Stimulated activated memory B cell treated with anti-CD40 and anti-IgM and Interleukin-4, amounts not matched to agents 10 μg/mL and 1 μg/mL and 100 μg/mL, for 72 hours (primary cell): ENCODE data around the gene TTC31.

ENCODE experiments used
- ATAC-seq: fragments of 150-1000 bp; cut with Tn5 transposase; 2 replicates; pipeline ENCODE4 v1.10.0; 2021
- H3K27ac Mint-ChIP-seq: one replicate; pipeline ENCODE4 v1.8.0; 2022; ENCODE audit warnings: mild to moderate bottlenecking, mixed read lengths
- H3K27me3 Mint-ChIP-seq: one replicate; pipeline ENCODE4 v1.8.0; 2022; ENCODE audit warnings: mixed read lengths
- H3K36me3 Mint-ChIP-seq: one replicate; pipeline ENCODE4 v1.8.0; 2022; ENCODE audit warnings: mixed read lengths
- H3K4me1 Mint-ChIP-seq: one replicate; pipeline ENCODE4 v1.8.0; 2022; ENCODE audit warnings: mixed read lengths
- H3K4me3 Mint-ChIP-seq: one replicate; pipeline ENCODE4 v1.8.0; 2022; ENCODE audit warnings: mild to moderate bottlenecking, moderate library complexity, mixed read lengths
- H3K9me3 Mint-ChIP-seq: one replicate; pipeline ENCODE4 v1.8.0; 2022; ENCODE audit warnings: mixed read lengths

The TTC31 gene

GRCh38 chr2:74515981-74516633, 33.2 kb downstream of the TTC31 start:
- ATAC-seq, result peak; percentile 82
- no peaks in the 10 kb centered on the region for H3K9me3 Mint-ChIP-seq
- H3K27ac Mint-ChIP-seq, result no peak overlapping the region
- H3K4me3 Mint-ChIP-seq, result peak overlapping the region; percentile 74
- peaks cover 84% of the 10 kb centered on the region for H3K27me3 Mint-ChIP-seq
- H3K36me3 Mint-ChIP-seq, result peaks cover 8% of the 10 kb centered on the region
- peaks cover 20% of the 10 kb centered on the region for H3K4me1 Mint-ChIP-seq

DNA sequence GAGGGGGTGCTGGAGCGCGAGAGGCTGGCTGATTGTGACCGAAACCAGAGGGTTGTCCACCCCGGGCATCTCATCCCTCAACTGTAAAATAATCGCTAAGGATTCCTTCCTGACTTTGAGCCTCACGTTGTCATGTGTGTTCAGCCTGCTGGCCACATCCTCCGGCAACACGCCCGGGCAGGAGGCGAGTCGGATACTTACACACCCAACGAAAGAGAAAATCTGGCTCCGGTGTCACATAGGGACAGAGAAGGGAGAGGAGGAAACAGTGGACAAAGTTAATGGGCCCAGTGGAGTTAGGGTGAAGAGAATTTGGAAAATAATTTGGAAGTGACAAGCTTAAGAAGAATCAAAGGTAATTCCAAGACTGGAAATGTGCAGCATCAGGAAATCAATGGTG, 33.8 kb downstream of the TTC31 start:
- peaks cover 83% of the 10 kb centered on the region for H3K27me3 Mint-ChIP-seq
- H3K4me1 Mint-ChIP-seq, result peaks cover 20% of the 10 kb centered on the region
- no peak overlapping the region for H3K27ac Mint-ChIP-seq

DNA sequence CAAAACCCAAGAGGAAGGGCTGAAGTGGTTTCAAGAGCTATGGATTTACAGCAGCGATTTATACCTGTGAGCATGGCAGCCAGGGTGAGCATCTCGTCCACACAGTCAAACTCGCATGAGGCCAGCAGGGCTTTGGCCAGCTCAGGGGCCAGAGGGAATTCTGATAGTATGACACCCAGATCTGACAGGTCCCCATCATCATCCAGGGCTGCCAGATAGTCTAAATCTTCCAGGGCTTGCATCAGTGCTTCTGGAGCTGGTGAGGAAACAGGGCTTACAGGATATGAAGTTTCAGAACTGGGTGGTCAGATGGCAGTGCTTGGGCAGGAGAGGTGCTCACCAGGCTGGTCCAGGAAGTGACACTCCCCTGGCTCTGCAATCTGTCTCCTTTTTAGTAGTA, 39.6 kb downstream of the TTC31 start:
- peaks cover 33% of the 10 kb centered on the region for H3K36me3 Mint-ChIP-seq
- no peak for ATAC-seq
- H3K4me1 Mint-ChIP-seq, result peaks cover 15% of the 10 kb centered on the region
- no peak overlapping the region for H3K27ac Mint-ChIP-seq
- H3K27me3 Mint-ChIP-seq, result peaks cover 32% of the 10 kb centered on the region
- no peak overlapping the region for H3K4me3 Mint-ChIP-seq
- no peaks in the 10 kb centered on the region for H3K9me3 Mint-ChIP-seq

More for the DNA sequence above, 33.8 kb downstream of the TTC31 start:
- ATAC-seq, result no peak
- H3K36me3 Mint-ChIP-seq, result peaks cover 8% of the 10 kb centered on the region
- peak overlapping the region; percentile 74 for H3K4me3 Mint-ChIP-seq
- no peaks in the 10 kb centered on the region for H3K9me3 Mint-ChIP-seq

DNA sequence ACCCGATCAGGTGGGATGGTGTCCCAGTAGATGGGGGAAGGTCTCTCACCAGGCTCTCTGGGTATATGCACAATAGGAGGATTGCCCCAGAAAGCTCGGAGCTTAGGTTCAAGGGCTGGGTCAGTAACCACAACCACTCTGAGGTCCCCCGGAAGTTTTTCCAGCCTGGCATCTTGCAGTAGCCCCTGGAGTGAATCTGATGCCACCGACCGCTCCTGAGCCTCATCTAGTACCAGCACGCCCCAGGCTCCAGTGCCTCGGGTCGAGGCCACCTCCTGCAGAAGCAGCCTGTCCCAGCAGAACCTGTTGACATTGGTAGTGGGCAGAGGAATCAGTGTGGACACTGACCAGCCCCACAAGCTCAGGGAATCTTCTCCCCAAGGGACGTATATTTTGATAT, 41.1 kb downstream of the TTC31 start:
- Mint-ChIP-seq H3K4me3 (no peak overlapping the region), H3K4me1 (peaks cover 30% of the 10 kb centered on the region), H3K27ac (no peak overlapping the region), H3K27me3 (peaks cover 17% of the 10 kb centered on the region), H3K36me3 (peaks cover 47% of the 10 kb centered on the region), H3K9me3 (no peaks in the 10 kb centered on the region)
- ATAC-seq, result no peak

DNA sequence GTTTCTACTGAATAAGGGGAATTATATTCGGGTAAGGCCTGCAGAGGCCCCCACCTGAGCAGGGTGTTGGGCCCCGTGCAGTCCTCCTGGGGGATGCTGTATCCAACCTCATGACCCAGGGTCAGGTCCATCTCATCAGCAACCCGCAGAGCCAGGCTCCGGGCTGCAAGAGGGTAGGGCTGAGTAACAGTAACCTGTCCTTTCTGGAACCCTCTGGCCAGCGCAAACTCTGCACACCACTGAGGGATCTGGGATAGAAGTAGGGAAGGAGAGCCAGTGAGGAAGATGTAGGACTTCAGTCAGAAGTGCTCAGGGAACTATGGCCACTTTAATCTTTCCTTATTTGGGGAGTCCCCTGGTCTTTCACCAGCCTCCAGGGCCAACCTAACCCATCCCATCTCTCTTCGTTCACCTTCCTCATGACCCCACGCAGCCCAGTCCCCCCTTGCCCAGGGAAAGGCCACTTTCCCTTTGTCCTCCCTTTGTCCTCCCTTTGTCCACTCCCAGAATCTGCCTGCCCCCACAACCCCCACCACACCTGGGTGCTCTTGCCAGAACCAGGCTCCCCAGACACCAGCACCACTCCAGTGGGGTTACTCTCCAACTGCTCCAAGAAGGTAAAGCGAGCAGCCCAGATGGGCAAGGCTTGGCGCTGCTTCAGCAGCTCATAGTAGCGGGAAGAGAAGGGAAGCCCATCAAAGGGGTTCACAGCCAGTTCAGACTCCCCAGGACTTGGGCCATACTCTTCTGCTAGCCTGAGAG, 42.3 kb downstream of the TTC31 start:
- H3K9me3 Mint-ChIP-seq, result no peaks in the 10 kb centered on the region
- H3K4me1 Mint-ChIP-seq, result peaks cover 32% of the 10 kb centered on the region
- no peak overlapping the region for H3K27ac Mint-ChIP-seq
- peaks cover 6% of the 10 kb centered on the region for H3K27me3 Mint-ChIP-seq
- H3K36me3 Mint-ChIP-seq, result peaks cover 46% of the 10 kb centered on the region
- ATAC-seq, result no peak
- H3K4me3 Mint-ChIP-seq, result no peak overlapping the region

DNA sequence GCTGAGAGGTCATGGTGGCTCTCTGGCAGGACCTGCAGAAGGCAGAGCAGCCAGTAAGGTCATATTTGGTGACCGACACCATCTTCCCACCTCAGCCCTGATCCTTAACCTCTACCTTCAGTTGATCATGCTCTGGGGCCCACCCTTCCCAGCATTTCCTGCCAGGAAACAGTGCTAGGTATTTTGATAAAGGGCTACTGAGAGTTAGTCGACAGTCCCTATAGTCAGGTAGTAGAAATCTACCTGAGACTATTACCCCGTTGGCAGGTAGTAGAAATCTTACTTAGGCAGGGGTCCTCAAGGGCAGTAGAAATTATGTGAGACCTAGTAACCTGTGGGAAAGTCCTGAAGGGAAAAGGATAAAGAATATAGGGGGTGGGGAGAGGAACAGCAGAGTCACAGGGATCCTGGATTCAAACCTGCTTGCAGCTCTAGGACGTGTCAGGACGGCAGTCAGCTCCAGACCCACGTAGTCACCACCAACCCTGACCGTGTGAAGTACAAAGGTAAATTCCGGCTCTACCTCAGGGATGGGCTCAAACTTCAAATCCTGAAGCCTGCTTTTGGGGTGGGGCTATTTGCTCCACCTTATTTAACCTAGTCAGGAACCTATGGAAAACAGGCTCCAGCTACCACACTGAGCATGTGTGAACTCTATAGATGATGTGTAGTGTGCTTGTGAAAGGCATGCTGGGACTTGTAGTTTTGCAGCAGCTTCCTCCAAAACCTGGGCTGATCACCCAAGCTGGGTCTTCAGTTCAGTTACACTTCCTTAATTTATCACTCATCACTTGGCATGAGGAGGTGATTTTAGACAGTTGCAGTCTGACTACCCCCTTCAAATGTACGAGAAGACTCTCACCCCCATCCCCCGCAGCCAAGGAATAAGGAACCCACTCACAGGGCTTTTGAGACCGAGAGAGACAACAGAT, 43.1 kb downstream of the TTC31 start, which contains the start of gene DQX1:
Gene DQX1, minus strand, starts transcription at position 515 of the 932 bp plus-strand sequence. Its CDS starts 502 bp downstream, at position 13.
- peak within 1 kb of the TSS; percentile 71 for H3K27ac Mint-ChIP-seq
- peak within 1 kb of the TSS; percentile 11 for H3K4me3 Mint-ChIP-seq
- no peaks in the 10 kb centered on the region for H3K27me3 Mint-ChIP-seq
- peaks cover 36% of the 10 kb centered on the region for H3K4me1 Mint-ChIP-seq
- peaks cover 46% of the 10 kb centered on the region for H3K36me3 Mint-ChIP-seq
- ATAC-seq, result peak; percentile 17
- no peaks in the 10 kb centered on the region for H3K9me3 Mint-ChIP-seq

GRCh38 chr2:74526649-74527230, 43.9 kb downstream of the TTC31 start:
- peak overlapping the region; percentile 71 for H3K27ac Mint-ChIP-seq
- H3K9me3 Mint-ChIP-seq, result no peaks in the 10 kb centered on the region
- no peaks in the 10 kb centered on the region for H3K27me3 Mint-ChIP-seq
- H3K36me3 Mint-ChIP-seq, result peaks cover 52% of the 10 kb centered on the region
- H3K4me3 Mint-ChIP-seq, result peak overlapping the region; percentile 11
- ATAC-seq, result no peak
- H3K4me1 Mint-ChIP-seq, result peaks cover 44% of the 10 kb centered on the region

DNA sequence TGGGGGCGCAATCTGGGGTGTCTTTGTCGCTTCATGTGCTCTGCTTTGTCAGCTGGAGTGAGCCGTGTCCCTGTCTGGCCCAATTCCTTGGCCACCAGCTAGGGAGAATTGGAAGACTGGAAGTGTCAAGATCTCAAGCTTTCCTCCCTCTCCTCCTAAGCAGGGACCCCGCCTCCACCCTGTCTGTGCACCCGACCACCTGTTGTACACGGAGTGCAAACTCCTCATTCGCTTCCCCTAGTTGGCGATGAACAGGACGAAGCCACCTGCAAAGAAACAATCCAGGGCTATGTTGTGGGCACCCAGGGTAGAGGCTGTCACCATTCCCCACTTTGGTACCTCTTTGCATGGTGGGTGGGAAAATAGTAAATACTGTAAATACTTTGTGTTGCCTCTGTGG, 44.9 kb downstream of the TTC31 start:
- H3K4me1 Mint-ChIP-seq, result peaks cover 52% of the 10 kb centered on the region
- H3K36me3 Mint-ChIP-seq, result peaks cover 52% of the 10 kb centered on the region
- no peaks in the 10 kb centered on the region for H3K9me3 Mint-ChIP-seq
- no peak for ATAC-seq
- H3K27ac Mint-ChIP-seq, result peak overlapping the region; percentile 99
- no peaks in the 10 kb centered on the region for H3K27me3 Mint-ChIP-seq
- peak overlapping the region; percentile 99 for H3K4me3 Mint-ChIP-seq

DNA sequence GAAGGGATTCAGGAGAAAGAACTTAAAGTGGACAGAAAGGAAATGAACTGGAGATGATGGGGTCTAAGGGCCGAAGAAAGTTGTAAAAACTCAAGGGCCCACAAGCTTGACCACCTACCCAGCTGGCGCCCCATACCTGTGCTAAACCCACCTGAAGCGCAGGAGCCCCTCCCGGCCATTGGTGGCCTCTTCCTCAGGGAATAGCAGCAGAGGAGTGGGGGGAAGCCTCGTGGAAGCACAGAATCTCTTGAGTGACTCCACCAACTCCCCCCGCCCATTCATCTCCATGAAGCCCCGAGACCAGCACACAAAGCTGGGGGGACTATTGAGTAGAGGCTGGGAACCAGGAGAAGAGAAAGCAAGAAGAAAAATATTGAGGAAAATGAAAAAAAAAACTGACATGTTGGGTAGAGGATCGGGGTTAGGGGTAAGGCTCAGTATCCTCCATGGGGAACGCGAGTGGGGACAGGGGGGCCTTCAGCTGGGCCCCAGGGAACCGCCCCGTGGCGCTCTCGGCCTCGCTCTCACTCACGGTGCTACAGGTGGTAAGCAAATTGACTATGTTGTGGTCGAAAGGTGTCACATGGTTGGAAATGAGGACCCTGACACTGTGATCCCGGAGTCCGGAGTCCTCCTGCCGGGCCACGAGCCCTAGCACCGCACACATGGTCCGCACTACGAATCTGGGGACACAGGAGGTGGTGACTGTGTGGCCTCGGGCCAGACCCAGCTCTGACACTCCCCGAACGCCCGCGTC, 45.9 kb downstream of the TTC31 start:
- H3K9me3 Mint-ChIP-seq, result no peaks in the 10 kb centered on the region
- peaks cover 52% of the 10 kb centered on the region for H3K4me1 Mint-ChIP-seq
- H3K27ac Mint-ChIP-seq, result peak overlapping the region; percentile 99
- H3K4me3 Mint-ChIP-seq, result peak overlapping the region; percentile 99
- ATAC-seq, result peak; percentile 6
- H3K27me3 Mint-ChIP-seq, result no peaks in the 10 kb centered on the region
- peaks cover 58% of the 10 kb centered on the region for H3K36me3 Mint-ChIP-seq

DNA sequence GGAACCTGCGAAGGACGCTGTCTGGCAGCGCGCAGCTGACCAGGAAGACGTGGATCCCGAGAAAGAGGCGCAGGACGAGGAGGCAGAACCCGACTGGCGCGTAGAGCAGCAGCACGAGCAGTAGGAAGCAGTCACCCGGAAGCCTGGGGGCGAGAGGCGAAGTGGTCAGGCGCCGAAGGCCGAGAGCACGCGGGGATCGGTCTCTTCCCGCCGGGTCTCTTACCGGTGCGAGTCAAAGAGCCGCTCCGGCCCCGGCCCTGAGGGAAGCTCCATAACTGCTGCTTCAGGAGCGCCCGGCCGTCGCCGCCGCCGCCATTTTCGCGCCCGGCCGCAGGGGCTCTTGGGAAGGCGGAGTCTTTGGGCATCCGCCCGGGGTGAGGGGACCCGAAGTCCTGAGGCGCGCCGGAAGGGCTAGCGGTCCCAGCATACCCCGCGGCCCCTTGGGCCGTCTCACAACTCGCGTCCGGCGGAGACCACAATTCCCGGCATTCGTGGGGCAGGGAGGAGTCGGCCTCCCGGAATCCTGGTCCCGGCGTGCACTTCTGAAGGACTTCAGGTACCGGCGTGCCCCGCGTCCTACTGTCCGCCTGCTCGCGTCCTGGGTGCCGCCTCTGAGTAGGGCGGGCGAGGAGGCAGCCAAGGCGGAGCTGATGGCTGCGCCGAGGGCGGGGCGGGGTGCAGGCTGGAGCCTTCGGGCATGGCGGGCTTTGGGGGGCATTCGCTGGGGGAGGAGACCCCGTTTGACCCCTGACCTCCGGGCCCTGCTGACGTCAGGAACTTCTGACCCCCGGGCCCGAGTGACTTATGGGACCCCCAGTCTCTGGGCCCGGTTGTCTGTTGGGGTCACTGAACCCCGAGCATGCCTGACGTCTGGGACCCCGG, 46.7 kb downstream of the TTC31 start, which contains the start of the genes AUP1 and HTRA2:
Gene AUP1, minus strand, starts transcription at position 350 of the 882 bp plus-strand sequence. Its CDS starts 77 bp downstream, at position 273.
Gene HTRA2, plus strand, starts transcription at position 577 of the 882 bp plus-strand sequence. Its CDS starts 74 bp downstream, at position 651.
- peak within 1 kb of the TSS; percentile 99 for H3K4me3 Mint-ChIP-seq
- H3K4me1 Mint-ChIP-seq, result peaks cover 52% of the 10 kb centered on the region
- no peaks in the 10 kb centered on the region for H3K27me3 Mint-ChIP-seq
- H3K27ac Mint-ChIP-seq, result peak within 1 kb of the TSS; percentile 99
- H3K36me3 Mint-ChIP-seq, result peaks cover 59% of the 10 kb centered on the region
- peak; percentile 93 for ATAC-seq
- no peaks in the 10 kb centered on the region for H3K9me3 Mint-ChIP-seq

DNA sequence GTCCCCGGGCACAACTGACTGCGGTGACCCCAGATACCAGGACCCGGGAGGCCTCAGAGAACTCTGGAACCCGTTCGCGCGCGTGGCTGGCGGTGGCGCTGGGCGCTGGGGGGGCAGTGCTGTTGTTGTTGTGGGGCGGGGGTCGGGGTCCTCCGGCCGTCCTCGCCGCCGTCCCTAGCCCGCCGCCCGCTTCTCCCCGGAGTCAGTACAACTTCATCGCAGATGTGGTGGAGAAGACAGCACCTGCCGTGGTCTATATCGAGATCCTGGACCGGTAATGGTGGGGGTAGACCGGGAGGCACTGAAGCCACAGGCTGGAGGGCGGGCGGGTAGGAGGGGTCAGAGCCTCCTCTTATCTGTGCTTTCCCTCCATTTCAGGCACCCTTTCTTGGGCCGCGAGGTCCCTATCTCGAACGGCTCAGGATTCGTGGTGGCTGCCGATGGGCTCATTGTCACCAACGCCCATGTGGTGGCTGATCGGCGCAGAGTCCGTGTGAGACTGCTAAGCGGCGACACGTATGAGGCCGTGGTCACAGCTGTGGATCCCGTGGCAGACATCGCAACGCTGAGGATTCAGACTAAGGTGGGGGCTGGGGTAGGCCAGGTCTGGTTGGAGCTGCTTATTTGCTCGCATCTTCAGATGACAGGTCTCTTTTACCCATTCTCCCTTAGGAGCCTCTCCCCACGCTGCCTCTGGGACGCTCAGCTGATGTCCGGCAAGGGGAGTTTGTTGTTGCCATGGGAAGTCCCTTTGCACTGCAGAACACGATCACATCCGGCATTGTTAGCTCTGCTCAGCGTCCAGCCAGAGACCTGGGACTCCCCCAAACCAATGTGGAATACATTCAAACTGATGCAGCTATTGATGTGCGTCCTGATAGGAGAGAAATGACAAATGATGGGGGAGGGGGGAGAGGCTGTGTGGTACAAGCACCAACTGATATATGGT, 47.6 kb downstream of the TTC31 start:
- Mint-ChIP-seq H3K4me3 (peak overlapping the region; percentile 99), H3K9me3 (no peaks in the 10 kb centered on the region), H3K27ac (peak overlapping the region; percentile 99), H3K36me3 (peaks cover 53% of the 10 kb centered on the region), H3K4me1 (peaks cover 52% of the 10 kb centered on the region), H3K27me3 (no peaks in the 10 kb centered on the region)
- peak; percentile 52 for ATAC-seq

GRCh38 chr2:74531666-74532065, 48.8 kb downstream of the TTC31 start:
- H3K36me3 Mint-ChIP-seq, result peaks cover 42% of the 10 kb centered on the region
- no peak for ATAC-seq

More at GRCh38 chr2:74531666-74532065, 48.8 kb downstream of the TTC31 start:
- H3K27me3 Mint-ChIP-seq, result no peaks in the 10 kb centered on the region
- H3K27ac Mint-ChIP-seq, result peak overlapping the region; percentile 99
- no peaks in the 10 kb centered on the region for H3K9me3 Mint-ChIP-seq
- peak overlapping the region; percentile 99 for H3K4me3 Mint-ChIP-seq
- peaks cover 48% of the 10 kb centered on the region for H3K4me1 Mint-ChIP-seq
